CD14-positive monocyte (primary cell): ENCODE results near the gene FAM13C. TPM values are rescaled to one million over a fixed set of nuclear protein-coding genes. Genes with fewer than 3 reads are reported as not detected.

Source experiments
- DNase-seq, 3 donors: peaks; one replicate each; pipeline ENCODE4 v3.0.0-alpha.2; 2011 to 2022
- H2AFZ ChIP-seq: 2 replicates; pipeline ENCODE4 v1.6.0; 2012; ENCODE audit warnings: mild to moderate bottlenecking, low read depth, low read length, inconsistent platforms; ENCODE audit not compliant: insufficient read depth, poor library complexity, severe bottlenecking
- H3K27ac ChIP-seq, 2 donors: 1 replicate in 1 of 2; 2 replicates in 1 of 2; pipeline ENCODE4 v1.5.1; 2012 to 2013; ENCODE audit warnings: low read length in 2 of 2, control low read depth in 1 of 2, inconsistent platforms in 1 of 2, low read depth in 1 of 2, mild to moderate bottlenecking in 1 of 2
- H3K27me3 ChIP-seq, 2 donors: one replicate each; pipeline versions ENCODE4 v1.6.0 to v1.6.1; 2011 to 2013; ENCODE audit warnings: low read length in 2 of 2; ENCODE audit not compliant: control insufficient read depth in 2 of 2, insufficient read depth in 2 of 2
- H3K36me3 ChIP-seq, 2 donors: replicated peaks in 1 of 2; 1 replicate in 1 of 2; 2 replicates in 1 of 2; pipeline versions ENCODE4 v1.5.1 to v1.6.1; 2012 to 2013; ENCODE audit warnings: low read length in 2 of 2, control low read depth in 1 of 2, inconsistent platforms in 1 of 2, mild to moderate bottlenecking in 1 of 2; ENCODE audit not compliant: insufficient read depth in 2 of 2, control insufficient read depth in 1 of 2
- H3K4me1 ChIP-seq, 2 donors: 1 replicate in 1 of 2; 2 replicates in 1 of 2; pipeline versions ENCODE4 v1.5.1 to v1.6.1; 2012 to 2013; ENCODE audit warnings: low read length in 2 of 2, control low read depth in 1 of 2, inconsistent platforms in 1 of 2, mild to moderate bottlenecking in 1 of 2, moderate library complexity in 1 of 2; ENCODE audit not compliant: insufficient read depth in 2 of 2, control insufficient read depth in 1 of 2
- H3K4me2 ChIP-seq: replicated peaks from 2 replicates; pipeline ENCODE3; 2012; ENCODE audit warnings: low read length, moderate library complexity, mild to moderate bottlenecking; ENCODE audit not compliant: poor library complexity, severe bottlenecking; ENCODE audit errors: extremely low read depth
- H3K4me3 ChIP-seq, 3 experiments: fragments of 200-600 bp in 1 of 3; sonication (generic) in 1 of 3; replicated peaks in 1 of 3; 1 replicate in 2 of 3; 2 replicates in 1 of 3; pipeline ENCODE4 v1.5.1; 2011 to 2013; ENCODE audit warnings: low read length in 3 of 3, mild to moderate bottlenecking in 3 of 3, control low read depth in 2 of 3, low read depth in 2 of 3, inconsistent platforms in 1 of 3, moderate library complexity in 1 of 3
- H3K79me2 ChIP-seq: 2 replicates; pipeline ENCODE4 v1.6.0; 2012; ENCODE audit warnings: mild to moderate bottlenecking, control low read depth, inconsistent platforms, low read length, moderate library complexity; ENCODE audit not compliant: insufficient read depth
- H3K9ac ChIP-seq: 2 replicates; pipeline ENCODE4 v1.6.0; 2017; ENCODE audit warnings: low read length, mild to moderate bottlenecking; ENCODE audit not compliant: insufficient read depth, poor library complexity, severe bottlenecking
- H3K9me3 ChIP-seq, 2 donors: replicated peaks in 1 of 2; 1 replicate in 1 of 2; 2 replicates in 1 of 2; pipeline versions ENCODE4 v1.5.1 to v1.6.1; 2012 to 2013; ENCODE audit warnings: low read length in 2 of 2, control low read depth in 1 of 2; ENCODE audit not compliant: control insufficient read depth in 1 of 2, insufficient read depth in 1 of 2
- H4K20me1 ChIP-seq: 2 replicates; pipeline ENCODE4 v1.6.0; 2012; ENCODE audit warnings: mild to moderate bottlenecking, low read length, control low read depth, moderate library complexity; ENCODE audit not compliant: insufficient read depth
- H3K27ac Mint-ChIP-seq, 7 donors: one replicate each; pipeline ENCODE4 v1.8.0; 2020; ENCODE audit warnings: mild to moderate bottlenecking in 7 of 7, mixed read lengths in 7 of 7, moderate library complexity in 6 of 7, inconsistent platforms in 2 of 7
- H3K27me3 Mint-ChIP-seq, 3 donors: one replicate each; pipeline ENCODE4 v1.8.0; 2021 to 2022; ENCODE audit warnings: low read depth in 3 of 3, mild to moderate bottlenecking in 3 of 3, mixed read lengths in 3 of 3, moderate library complexity in 3 of 3, inconsistent platforms in 1 of 3
- H3K36me3 Mint-ChIP-seq, 2 donors: one replicate each; pipeline ENCODE4 v1.8.0; 2020; ENCODE audit warnings: mixed read lengths in 2 of 2, inconsistent platforms in 1 of 2, mild to moderate bottlenecking in 1 of 2
- H3K4me1 Mint-ChIP-seq: one replicate; pipeline ENCODE4 v1.8.0; 2020; ENCODE audit warnings: mild to moderate bottlenecking, mixed read lengths
- H3K4me3 Mint-ChIP-seq, 2 donors: one replicate each; pipeline ENCODE4 v1.8.0; 2020; ENCODE audit warnings: mild to moderate bottlenecking in 2 of 2, mixed read lengths in 2 of 2, moderate library complexity in 1 of 2
- H3K9me3 Mint-ChIP-seq, 7 donors: one replicate each; pipeline ENCODE4 v1.8.0; 2020 to 2022; ENCODE audit warnings: mixed read lengths in 7 of 7, mild to moderate bottlenecking in 6 of 7, moderate library complexity in 6 of 7, inconsistent platforms in 2 of 7
- CTCF ChIP-seq: fragments of 200-600 bp; IDR thresholded peaks from one replicate; pipeline ENCODE4 v1.8.0; 2022; ENCODE audit warnings: antibody characterized with exemption, mild to moderate bottlenecking
- WGBS: methylation state at CpG from one replicate; pipeline ENCODE4 v1.1.5; 2013; ENCODE audit warnings: missing lambda C conversion rate; ENCODE audit not compliant: insufficient coverage; 5-methylcytosine and 5-hydroxymethylcytosine counted together
- intact Hi-C, 2 donors: fragments of 100-400 bp; cut with micrococcal nuclease; formaldehyde crosslinking; loops; one replicate each; pipeline versions ENCODE4 v1.15.0 to v1.15.1; 2023
- polyA plus RNA-seq, 3 donors: library from polyadenylated mRNA; depleted of rRNA in 1 of 3; unstranded in 2 of 3; stranded (reverse) in 1 of 3; fragments of 300-500 nt in 2 of 3; fragments of >200 nt in 1 of 3; fragmentation: Illumina TruSeq in 2 of 3; gene quantifications; 1 replicate in 2 of 3; 2 replicates in 1 of 3; pipeline ENCODE4 v1.2.3, GENCODE V29; 2012 to 2021

Gene FAM13C
- polyA plus RNA-seq, 3 donors, result not detected

- H3K4me1 Mint-ChIP-seq, result no peaks in the 10 kb centered on the region
- peaks cover 0 to 3% (median 1%) of the 10 kb centered on the region in 7 donors for H3K9me3 Mint-ChIP-seq
- H3K27ac Mint-ChIP-seq, result no peak overlapping the region
- no peaks in the 10 kb centered on the region for H3K27me3 ChIP-seq
- H3K36me3 Mint-ChIP-seq, result no peaks in the 10 kb centered on the region
- no peaks in the 10 kb centered on the region for H3K4me1 ChIP-seq
- DNase-seq, result no peak
- H3K4me3 Mint-ChIP-seq, result no peak overlapping the region
- no peak overlapping the region for H3K4me3 ChIP-seq
- H3K9me3 ChIP-seq, result peaks cover 0 to 4% of the 10 kb centered on the region in 2 donors
- no peak for TF ChIP-seq CTCF
- intact Hi-C loops, result no loop called here
- peaks cover 0 to 1% (median 0%) of the 10 kb centered on the region in 3 donors for H3K27me3 Mint-ChIP-seq
- H3K36me3 ChIP-seq, result no peaks in the 10 kb centered on the region
- no peaks in the 10 kb centered on the region for H4K20me1 ChIP-seq
- H2AFZ ChIP-seq, result no peak overlapping the region
- no peak overlapping the region for H3K4me2 ChIP-seq
- no peak overlapping the region for H3K9ac ChIP-seq
- no peak overlapping the region for H3K27ac ChIP-seq
- H3K79me2 ChIP-seq, result no peaks in the 10 kb centered on the region
Observed at GRCh38 chr10:59354434-59354833, 7.9 kb downstream of the FAM13C start.

- H3K4me3 Mint-ChIP-seq, result no peak overlapping the region
- Histone ChIP-seq H3K4me3 (no peak overlapping the region), H3K27me3 (no peaks in the 10 kb centered on the region), H3K9me3 (peaks cover 0 to 4% of the 10 kb centered on the region in 2 donors), H3K36me3 (no peaks in the 10 kb centered on the region), H2AFZ (no peak overlapping the region), H4K20me1 (no peaks in the 10 kb centered on the region), H3K4me2 (no peak overlapping the region), H3K79me2 (no peaks in the 10 kb centered on the region), H3K4me1 (no peaks in the 10 kb centered on the region), H3K27ac (no peak overlapping the region), H3K9ac (no peak overlapping the region)
- no peaks in the 10 kb centered on the region for H3K4me1 Mint-ChIP-seq
- no peak for TF ChIP-seq CTCF
- WGBS, result no CpG with 5 or more reads among the region's 2 CpGs
- no peaks in the 10 kb centered on the region for H3K36me3 Mint-ChIP-seq
- peaks cover 0 to 4% (median 3%) of the 10 kb centered on the region in 7 donors for H3K9me3 Mint-ChIP-seq
- H3K27ac Mint-ChIP-seq, result no peak overlapping the region
- DNase-seq, result no peak
- intact Hi-C loops, result no loop called here
- H3K27me3 Mint-ChIP-seq, result no peaks in the 10 kb centered on the region
Observed at GRCh38 chr10:59350558-59350957, 11.8 kb downstream of the FAM13C start.
